ENCODE data around the gene VWA3B. TPM values are rescaled to one million over a fixed set of nuclear protein-coding genes. Genes with fewer than 3 reads are reported as not detected.
"Not testable (repeated sequence)": the region's sequence is repeated elsewhere in the genome, so short reads cannot be mapped to it uniquely, and the experiment has no call there.

VWA3B gene
- total RNA-seq, 1 experiment from 2014 or later = not detected

DNA sequence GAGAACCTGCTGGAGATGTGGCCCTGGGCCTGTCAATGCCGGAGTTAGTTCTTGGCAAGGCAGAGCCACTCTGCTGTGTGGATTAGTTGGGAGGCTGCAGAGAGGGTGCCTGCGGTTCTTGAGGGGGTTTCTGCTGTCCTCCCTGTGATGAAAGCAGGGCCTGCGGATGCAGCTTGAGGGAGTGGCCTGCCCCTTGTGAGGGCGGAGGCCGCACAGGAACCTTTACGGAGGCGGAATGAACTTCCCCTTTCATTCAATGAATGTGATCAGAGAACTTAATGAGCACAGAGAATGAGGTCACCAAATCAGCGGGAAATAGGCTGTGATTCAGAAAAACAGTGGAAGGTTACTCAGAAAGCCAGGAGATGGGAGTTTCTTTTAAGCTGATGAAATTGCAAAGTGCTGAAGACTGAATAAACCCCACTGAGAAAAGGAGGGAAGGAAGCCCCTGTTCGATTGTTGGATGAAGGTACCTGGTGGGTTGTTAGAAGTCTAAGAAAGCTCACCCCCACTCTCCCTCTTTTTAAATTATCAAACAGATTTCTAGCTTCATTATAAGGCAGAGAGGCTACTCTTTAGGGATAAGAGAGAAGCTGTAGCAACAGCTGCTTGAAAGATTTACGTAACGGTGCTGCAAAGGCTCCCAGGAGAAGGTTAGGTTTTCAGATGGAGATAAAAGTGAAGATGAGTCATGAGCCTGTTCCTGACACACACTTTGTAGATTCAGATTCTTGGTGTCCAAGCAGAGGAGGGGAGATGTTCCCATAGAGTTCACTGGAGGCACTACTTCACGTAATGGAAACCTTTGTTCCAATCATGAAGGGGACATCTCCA lies 47.4 kb downstream of the VWA3B start:
- DNase-seq (ENCODE audit: low spot score) = no peak

DNA sequence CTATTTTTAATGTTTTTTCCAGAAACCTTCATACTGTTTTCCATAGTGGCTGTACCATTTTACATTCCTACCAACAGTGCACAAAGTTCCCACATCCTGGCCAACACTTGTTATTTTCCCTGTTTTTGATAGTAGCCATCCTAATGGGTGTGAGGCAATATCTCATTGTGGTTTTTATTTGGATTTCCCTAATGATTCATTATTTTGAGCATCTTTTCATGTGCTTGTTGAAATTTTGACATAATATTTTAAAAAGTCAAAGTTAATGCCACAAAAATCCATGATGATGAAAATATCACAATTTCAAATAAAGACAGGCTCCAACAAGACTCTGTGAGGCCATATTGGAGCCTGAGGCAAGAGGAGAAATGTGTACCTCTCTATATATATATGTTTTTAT lies 50.2 kb downstream of the VWA3B start:
- no peak for DNase-seq (ENCODE audit: low spot score)

DNA sequence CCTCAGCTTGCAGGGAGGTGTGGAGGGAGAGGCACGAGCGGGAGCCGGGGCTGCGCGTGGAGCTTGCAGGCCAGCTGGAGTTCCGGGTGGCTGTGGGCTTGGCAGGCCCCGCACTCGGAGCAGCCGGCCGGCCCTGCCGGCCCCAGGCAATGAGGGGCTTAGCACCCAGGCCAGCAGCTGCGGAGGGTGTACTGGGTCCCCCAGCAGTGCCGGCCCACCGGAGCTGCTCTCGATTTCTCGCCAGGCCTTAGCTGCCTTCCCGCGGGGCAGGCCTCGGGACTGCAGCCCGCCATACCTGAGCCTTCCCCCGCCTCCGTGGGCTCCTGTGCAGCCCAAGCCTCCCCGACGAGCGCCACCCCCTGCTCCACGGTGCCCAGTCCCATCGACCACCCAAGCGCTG lies 52.0 kb downstream of the VWA3B start:
- DNase-seq (ENCODE audit: low spot score) = not testable (repeated sequence)

DNA sequence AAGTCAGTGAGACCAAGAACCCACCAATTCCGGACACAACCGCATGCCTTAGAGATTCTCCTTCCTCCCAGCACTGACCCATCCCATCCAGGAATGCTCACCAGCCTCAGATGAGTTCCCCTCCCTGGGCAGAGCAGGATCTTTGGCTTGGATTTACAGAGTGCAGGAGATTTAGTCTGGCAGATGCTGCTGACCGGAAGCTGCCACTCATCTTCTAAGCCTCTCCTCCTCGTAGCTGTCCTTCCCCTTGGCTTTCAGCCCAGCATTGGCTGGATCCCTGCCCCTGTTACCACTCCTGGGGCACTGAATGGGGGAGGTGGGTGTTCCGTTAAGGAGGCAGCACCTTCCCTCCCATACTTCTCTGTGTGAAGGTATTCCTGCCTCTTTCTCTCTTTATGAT lies 53.2 kb downstream of the VWA3B start:
- DNase-seq (ENCODE audit: low spot score) = no peak

DNA sequence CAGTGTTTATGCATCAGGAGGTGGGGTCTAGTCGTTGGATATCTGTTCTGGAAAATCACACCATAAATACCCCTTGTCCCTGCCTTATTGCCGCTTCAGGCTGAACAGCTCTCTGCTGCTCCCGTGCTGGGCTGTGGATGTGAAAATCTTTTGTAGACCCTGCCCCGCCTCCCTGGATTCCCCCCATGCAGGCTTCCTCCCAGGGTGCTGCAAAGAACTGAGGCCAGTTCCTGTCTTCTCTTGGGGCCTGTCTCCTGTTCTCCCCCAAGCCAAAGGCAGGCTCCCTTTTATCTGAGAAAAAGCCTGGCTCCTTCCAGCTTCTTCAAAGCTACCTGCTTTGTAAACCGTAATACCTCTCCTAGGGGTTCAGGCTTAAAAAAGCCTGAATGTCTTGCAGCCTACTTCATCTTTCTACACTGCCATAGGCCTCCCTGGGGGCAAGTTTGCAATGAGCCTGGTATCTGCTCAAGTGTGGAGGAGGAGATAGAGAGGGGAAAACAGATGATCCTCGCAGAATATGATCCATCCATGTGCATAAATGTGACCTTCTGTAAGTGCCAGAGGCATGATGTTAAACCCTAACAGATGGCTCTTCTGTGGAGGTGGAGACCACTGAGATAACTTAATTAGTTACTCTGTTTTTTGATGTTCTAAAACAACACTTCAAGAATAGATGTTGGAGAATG lies 55.3 kb downstream of the VWA3B start:
- no peak for DNase-seq (ENCODE audit: low spot score)

DNA sequence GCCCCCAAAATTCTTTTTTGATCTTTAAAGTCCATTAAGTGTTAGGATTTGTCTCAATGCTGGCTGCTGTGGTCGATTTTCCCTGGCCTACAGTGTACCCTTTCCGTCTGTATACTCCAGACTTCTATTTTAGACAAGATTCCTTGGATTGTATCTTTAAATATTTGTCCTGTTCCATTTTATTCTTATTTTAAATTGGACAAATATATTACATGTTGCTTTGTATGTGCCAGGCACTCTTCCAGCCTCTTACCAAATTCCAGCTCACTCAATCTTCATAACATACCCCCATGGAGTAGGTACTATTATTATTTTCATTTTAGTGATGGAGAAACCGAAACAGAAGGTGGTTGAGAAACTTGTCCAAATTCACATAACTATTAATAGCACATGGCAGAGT lies 58.1 kb downstream of the VWA3B start:
- no peak for DNase-seq (ENCODE audit: low spot score)

DNA sequence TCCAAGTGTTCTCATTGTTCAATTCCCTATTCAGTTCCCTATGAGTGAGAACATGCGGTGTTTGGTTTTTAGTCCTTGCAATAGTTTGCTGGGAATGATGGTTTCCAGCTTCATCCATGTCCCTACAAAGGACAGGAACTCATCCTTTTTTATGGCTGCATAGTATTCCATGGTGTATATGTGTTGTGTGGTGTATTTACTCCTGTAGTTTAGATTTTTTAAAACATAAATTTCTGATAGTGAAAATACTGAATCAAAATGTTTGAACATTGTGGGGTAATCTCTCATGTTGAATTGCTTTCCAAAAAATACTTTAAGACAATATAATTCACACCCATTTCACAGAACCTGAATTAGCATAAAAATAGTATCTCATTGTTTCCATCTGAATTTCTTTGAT lies 60.9 kb downstream of the VWA3B start:
- DNase-seq (ENCODE audit: low spot score) = not testable (repeated sequence)

DNA sequence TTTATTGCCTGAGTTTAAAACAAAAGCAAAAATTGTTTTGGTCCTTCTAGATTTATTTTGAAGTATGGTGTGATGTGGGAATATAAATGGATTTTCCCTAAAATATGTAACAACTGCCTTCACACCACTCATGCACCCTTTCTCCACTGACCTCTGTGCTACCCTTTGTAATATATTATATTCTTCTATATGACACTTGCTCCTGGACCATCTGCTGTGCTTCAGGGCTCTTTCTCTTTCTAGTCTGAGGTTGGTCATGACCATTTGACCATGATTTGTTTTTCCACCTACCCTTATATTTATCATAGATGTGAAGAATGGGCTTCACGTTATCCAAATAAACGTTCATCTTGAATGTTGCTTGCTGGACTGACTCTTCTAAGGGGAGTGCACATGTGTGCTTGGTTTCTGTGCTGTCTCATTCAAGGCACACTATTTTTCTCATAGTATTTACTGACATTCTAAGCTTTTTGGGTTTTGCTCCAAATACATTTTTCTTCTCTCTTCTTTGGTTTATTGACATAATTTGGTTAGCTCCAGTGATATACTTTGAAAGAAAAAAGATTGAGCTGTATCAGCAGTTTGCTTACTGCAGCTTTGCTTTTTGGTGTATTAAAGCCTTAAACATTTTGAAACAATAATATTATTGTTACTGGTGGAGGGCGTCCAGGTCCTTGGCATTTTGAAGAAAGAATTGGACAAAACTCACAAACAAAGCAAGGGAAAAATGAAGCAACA lies 61.8 kb downstream of the VWA3B start:
- no peak for DNase-seq (ENCODE audit: low spot score)

DNA sequence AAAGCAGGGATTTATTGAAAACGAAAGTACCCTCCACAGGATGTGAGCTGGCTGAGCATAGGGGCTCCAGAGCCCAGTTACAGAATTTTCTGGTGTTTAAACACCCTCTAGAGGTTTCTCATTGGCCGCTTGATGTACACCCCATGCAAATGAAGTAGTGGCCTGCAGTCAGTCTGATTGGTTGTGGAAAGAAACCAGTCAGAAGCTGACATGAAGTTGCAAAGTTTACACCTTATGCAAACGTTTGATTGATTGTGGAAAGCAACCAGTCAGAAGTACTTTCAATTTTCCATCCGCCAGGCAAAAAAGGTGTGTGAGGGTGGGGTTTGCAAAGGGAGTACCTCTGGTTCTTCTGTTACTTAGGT lies 62.3 kb downstream of the VWA3B start:
- peak; percentile 70 for DNase-seq (ENCODE audit: low spot score)

DNA sequence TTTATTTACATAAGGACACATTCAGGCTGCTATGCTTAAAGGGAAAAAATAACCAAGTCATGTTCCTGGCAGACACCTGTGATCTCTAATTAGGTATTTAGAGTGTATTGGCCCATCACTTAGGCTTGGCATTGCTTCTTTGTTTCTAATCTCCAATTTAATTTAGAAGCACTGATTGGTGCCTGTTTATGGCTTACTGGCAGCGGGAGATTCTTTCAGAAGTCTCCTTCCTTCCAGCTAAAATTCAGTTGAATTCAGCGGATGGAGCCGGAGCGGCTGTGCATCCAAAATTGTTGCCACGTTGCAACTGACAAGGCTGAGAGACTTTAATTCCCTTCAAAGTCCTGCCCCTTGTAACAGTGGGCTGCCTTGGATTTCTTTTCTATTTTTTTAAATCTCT lies 66.5 kb downstream of the VWA3B start:
- no peak for DNase-seq (ENCODE audit: low spot score)

DNA sequence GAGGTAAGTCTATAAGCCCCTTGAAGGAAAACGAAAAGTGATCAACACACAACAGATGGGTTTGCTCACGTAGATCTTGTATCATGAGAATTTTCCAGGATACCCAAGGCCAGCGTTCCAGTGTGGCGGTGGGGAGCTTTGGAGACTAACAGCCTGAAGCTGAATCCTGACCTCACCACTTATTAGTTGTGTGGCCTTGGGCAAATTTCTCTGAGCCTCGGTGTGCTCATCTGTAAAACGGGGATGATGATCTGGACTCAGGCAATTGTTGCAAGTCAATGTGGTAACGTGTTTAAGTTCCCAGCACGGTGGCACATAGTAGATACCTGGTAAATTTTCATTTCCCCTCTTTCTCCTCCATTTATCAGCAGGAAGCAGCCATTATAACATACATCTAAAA lies 68.3 kb downstream of the VWA3B start:
- DNase-seq (ENCODE audit: low spot score) = no peak

DNA sequence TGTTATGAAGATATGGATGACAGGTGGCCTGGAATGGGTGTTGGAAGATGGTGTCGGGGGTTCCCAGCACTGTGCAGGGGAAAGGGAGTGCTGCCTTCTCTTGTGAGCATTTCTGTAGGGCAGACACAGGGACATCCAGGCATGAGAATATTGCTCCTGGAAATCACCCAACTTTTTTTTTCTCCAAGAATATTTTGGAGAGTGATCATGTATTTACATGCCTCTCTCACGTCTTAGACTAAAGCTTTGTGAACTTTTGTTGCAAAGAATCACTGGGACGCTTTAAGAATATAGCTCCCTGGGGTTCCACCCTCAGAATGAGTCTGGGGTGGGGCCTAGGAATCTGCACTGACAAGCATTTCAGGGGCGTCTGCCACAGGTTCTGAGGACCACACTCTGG lies 68.7 kb downstream of the VWA3B start:
- no peak for DNase-seq (ENCODE audit: low spot score)

DNA sequence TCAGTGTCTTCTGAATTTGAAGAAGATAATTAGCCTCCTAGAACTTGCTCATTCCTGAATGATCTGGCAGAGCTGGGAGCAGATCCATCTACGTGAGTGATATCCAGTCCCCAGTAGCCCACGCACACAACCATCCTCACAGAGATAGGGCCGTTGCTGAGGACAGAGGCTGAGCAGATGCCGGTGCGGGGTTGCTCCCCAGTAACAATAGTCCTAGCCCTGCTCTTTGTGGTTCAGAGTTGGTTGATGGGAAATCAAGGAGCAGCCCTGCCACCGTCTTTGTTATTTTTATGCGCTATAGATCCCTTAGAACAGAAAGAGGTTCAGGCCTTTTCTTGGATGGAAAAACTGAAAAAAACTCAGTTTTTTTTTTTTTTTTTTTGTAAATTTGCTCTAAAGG lies 69.3 kb downstream of the VWA3B start:
- DNase-seq (ENCODE audit: low spot score) = no peak

DNA sequence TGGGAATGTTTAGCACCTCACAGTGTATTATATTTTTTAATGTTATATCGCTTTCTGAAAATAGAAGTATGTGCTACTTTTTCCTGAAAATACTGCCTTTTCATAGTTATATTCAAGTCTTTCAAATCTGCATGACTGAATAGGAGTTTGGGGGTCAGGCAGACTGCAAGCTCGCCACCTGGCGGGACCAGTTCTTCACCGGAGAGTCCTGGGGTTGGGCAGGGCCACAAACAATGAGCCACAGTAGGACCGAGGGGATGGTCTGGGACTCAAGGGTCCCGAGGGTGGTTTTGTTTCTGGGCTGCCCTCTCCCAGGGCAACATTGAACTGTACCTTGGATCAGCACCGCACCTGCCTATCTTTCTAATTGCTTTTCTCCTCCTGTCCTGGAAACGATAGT lies 70.6 kb downstream of the VWA3B start:
- DNase-seq (ENCODE audit: low spot score) = no peak

DNA sequence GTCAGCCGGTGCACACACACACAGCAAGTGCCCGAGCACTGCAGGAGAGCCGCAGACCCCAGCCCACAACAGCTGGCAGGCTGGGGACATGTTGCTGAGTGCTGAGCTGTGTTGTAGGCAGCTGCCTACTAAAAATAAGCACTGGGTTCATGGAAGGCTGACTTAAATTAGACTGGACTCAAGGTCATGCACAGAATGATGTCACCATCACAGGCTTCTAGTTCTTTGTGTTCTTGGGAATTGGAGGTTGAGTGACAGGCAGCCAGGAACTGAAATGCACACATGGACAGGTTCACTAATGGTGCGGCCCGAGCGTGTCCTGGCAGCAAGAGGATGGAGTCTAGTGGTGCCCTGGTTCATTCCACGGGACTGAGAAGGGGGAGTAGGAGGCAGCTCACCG lies 71.3 kb downstream of the VWA3B start:
- DNase-seq (ENCODE audit: low spot score) = no peak

DNA sequence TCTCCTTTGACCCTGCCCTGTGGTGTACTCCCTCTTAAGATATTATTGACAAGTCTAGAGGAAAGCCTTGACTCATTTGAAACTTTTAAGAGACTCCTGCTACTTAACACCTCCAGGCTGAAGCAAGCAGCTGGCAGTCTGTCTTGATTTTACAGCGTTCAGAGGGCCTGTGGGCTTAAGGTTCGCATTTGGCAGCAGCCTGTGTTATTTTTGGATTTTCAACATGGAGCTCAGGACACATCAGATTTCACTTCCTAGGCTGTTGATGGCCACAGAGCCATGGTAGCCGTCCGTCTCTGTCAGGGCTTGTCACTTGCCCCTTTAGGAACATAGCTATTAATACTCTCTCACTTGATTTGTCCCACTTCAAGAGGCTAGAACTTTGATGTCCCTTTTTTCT lies 73.6 kb downstream of the VWA3B start:
- DNase-seq (ENCODE audit: low spot score) = no peak

DNA sequence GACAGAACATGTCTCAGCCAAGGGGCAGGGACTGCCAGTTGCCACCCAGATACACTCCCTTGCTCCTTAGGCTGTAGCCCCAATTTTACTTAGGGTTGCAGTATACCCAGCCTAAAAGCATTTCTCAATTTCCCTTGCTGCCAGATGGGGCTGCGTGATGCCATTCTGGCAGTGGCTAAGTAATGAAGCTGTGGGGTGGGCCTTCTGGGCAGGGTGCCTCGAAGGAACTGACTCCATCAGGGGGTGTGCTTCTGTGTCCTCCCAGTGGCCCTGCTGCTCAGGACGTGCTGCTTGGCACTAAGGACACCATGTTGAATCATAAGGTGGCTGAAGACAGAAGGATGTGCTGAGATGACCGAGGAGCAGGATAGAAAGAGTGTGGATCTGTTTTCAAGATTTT lies 74.2 kb downstream of the VWA3B start:
- no peak for DNase-seq (ENCODE audit: low spot score)

DNA sequence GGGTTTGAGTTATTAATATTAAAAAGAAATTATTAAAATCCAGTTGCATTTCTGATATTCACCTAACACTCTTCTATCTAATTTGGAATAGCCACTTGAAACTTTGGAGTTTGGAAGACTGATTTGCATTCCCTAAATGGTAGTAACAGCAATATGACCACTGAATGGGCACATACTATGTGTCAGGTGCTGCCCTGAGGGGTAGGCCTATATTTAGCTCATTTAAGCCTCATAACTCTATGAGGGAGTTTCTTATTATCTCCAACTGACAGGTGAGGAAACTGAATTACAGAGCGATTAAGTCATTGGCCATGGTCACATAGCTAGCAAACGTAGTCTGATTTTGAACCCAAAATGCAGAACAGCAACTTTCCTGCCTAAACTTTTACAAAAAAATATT lies 77.3 kb downstream of the VWA3B start:
- DNase-seq (ENCODE audit: low spot score) = no peak

DNA sequence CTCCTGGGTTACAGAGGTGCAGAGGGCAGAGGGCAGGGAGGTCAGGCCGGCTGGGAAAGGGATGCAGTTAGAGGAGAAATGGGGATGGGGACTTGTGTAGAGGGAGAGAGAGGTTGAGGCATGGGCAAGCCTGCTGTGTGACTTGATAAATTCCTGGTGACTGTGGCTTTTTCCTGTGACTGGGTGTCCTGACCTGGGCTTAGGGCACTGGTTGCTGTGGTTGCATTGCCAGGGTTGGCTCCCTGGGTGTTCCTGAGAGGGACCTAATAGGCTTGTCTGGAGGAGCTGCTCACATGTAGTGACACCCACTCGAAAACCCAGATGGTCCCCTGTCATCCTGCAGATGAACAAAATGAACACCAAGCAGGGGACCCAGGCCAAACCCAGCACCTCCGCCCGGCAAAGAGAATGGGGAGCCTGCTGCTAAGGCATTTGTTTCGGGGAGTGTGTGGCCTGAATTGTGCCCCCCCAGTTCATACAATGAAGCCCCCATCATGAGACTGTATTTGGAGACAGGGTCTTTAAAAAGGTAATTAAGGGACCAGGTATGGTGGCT lies 78.6 kb downstream of the VWA3B start:
- no peak for DNase-seq (ENCODE audit: low spot score)

DNA sequence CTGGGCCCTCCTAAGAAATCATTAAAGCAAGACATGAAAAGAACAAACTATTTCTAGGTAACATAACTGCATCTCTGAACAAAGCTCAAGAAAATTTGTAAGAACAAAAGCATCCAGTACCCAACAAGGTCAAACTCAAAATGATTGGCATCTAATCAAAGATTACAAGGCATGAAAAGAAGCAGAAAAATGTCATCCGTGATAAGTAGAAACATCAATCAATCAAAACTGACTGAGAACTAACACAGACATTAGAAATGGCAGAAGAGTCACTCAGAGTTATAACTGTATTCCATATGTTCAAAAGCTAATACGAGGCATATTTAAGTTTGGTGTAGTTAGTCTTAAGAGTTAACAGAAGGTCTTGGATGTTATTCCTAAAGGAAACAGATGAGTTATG lies 80.9 kb downstream of the VWA3B start:
- DNase-seq (ENCODE audit: low spot score) = no peak

DNA sequence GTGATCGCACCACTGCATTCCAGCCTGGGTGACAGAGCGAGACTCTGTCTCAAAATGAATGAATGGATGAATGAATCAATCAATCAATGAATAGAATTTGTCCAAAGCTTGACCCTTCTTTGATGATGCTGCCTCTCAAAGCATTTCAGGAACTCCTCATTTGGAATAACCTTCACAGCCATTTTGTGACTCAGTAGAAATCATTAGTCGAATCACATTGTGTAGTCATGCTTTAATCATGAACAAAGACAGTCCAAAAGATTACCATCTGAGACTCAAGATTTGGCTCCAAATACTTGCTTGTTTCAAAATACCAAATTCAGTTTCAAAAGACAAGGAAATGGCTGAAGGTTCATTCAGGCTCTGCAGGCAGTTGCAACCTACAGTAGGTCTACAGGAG lies 83.1 kb downstream of the VWA3B start:
- no peak for DNase-seq (ENCODE audit: low spot score)

DNA sequence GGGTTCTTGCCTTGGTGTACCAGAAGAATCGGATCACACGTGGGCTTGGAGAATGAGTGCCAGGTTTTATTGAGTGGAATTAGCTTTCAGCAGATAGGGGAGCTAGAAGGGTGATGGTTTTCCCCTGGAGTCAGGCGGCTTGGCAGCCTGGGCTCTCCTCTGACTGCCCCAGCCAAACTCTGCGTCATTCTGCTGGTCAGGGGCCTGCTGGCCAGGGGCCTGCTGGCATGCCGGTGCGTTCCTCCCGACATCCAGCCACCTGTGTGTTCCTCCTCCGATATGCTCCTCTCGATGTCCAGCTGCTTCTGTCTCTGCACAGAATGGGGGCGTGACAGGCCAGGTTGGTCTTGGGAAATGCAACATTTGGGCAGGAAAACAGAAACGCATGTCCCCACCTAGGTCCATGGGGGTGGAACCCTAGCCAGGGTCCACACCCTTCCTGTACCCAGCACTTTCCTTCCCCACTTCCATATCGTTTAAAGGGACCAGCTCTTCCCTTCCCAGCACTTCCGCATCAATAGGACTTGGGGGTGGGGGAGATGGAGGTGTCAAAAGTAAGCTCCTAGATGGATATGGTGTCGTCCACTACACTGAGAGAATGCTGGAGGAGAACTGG lies 85.3 kb downstream of the VWA3B start:
- DNase-seq (ENCODE audit: low spot score) = no peak
